ENCODE measurements around the gene SNRPD3. TPM values are rescaled to one million over a fixed set of nuclear protein-coding genes. Genes with fewer than 3 reads are reported as not detected.
"Not testable (repeated sequence)": the region's sequence is repeated elsewhere in the genome, so short reads cannot be mapped to it uniquely, and the experiment has no call there.

Gene SNRPD3
- total RNA-seq, 1 donor = 57.5 TPM

DNA sequence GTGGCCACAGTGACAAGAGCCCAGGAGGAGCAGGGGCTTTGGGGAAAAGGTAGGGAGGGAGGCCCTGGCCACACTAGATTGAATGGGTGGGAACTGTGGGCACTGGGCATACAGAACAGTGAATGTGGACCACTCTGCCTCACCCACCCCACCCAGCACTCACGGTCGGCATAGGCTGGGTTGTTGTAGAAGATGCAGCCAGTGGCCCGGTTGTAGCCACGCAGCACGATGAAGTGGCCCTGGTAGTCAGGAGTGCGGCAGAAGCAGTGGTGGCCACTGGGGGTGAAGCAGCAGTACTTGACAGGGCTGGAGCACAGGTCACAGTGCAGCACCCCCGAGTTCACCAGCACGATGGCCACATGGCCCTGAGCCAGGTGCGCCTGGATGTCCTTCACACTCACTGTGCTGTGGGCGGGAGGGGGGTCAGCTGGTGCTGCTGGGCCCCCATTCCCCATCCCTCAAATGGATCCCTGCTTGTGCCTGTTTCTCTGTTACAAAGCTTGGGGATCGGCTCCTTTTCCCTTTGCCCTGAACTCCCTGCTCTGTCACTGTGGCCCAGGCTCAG is 12.0 kb upstream of the SNRPD3 start:
- H3K4me1 ChIP-seq (ENCODE audit: insufficient read depth, low read length) = peaks cover 7% of the 10 kb centered on the region
- DNase-seq (ENCODE audit: insufficient read length, low spot score, missing footprints) = peak; percentile 45
- H2AFZ ChIP-seq (ENCODE audit: low read length) = no peak overlapping the region
- TF ChIP-seq, protein P1, sequence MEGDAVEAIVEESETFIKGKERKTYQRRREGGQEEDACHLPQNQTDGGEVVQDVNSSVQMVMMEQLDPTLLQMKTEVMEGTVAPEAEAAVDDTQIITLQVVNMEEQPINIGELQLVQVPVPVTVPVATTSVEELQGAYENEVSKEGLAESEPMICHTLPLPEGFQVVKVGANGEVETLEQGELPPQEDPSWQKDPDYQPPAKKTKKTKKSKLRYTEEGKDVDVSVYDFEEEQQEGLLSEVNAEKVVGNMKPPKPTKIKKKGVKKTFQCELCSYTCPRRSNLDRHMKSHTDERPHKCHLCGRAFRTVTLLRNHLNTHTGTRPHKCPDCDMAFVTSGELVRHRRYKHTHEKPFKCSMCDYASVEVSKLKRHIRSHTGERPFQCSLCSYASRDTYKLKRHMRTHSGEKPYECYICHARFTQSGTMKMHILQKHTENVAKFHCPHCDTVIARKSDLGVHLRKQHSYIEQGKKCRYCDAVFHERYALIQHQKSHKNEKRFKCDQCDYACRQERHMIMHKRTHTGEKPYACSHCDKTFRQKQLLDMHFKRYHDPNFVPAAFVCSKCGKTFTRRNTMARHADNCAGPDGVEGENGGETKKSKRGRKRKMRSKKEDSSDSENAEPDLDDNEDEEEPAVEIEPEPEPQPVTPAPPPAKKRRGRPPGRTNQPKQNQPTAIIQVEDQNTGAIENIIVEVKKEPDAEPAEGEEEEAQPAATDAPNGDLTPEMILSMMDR (IDR thresholded peaks at IDR 0.05; ENCODE audit: extremely low read depth, low read depth, low read length) = no peak
- no peak overlapping the region for H3K4me2 ChIP-seq (ENCODE audit: insufficient read depth, low read length)
- H3K36me3 ChIP-seq (ENCODE audit: insufficient read depth, low read length) = peaks cover 61% of the 10 kb centered on the region
- no peaks in the 10 kb centered on the region for H3K27me3 ChIP-seq (ENCODE audit: insufficient read depth, low read length)
- no peaks in the 10 kb centered on the region for H3K9me3 ChIP-seq (ENCODE audit: low read depth, low read length)
- H3K27ac ChIP-seq (ENCODE audit: low read depth, low read length) = no peak overlapping the region
- peaks cover 28% of the 10 kb centered on the region for H4K20me1 ChIP-seq (ENCODE audit: insufficient read depth, low read length)
- H3K4me3 ChIP-seq (ENCODE audit: insufficient read depth, low read length) = no peak overlapping the region
- peaks cover 21% of the 10 kb centered on the region for H3K79me2 ChIP-seq (ENCODE audit: insufficient read depth, low read length)

DNA sequence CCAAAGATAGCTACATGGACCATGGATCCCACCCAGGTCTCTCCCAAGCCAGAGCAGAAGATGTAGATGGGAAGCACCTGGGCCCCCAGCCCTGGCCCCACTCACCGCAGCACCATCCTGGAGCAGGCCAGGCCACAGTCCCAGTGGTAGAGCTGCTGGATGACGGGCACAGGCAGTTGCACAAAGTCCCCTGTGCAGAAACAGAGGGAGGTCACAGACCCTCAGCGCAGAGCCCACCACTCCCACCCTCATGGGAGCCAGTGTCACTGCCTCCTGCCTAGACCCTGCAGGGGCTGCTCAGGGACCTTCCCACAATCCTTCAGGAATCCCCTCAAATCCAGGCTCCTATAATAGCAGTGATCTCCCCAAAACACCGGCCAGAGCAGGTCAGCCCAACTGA is 7.0 kb upstream of the SNRPD3 start:
- Histone ChIP-seq H3K4me3 (ENCODE audit: insufficient read depth, low read length) (no peak overlapping the region), H3K79me2 (ENCODE audit: insufficient read depth, low read length) (peaks cover 71% of the 10 kb centered on the region), H3K36me3 (ENCODE audit: insufficient read depth, low read length) (peaks cover 50% of the 10 kb centered on the region), H3K4me1 (ENCODE audit: insufficient read depth, low read length) (peaks cover 22% of the 10 kb centered on the region), H3K27me3 (ENCODE audit: insufficient read depth, low read length) (no peaks in the 10 kb centered on the region), H3K27ac (ENCODE audit: low read depth, low read length) (no peak overlapping the region), H3K4me2 (ENCODE audit: insufficient read depth, low read length) (no peak overlapping the region), H3K9me3 (ENCODE audit: low read depth, low read length) (no peaks in the 10 kb centered on the region), H4K20me1 (ENCODE audit: insufficient read depth, low read length) (peaks cover 65% of the 10 kb centered on the region), H2AFZ (ENCODE audit: low read length) (no peak overlapping the region)
- DNase-seq (ENCODE audit: insufficient read length, low spot score, missing footprints) = peak; percentile 17
- TF ChIP-seq, protein P1 (IDR thresholded peaks at IDR 0.05; ENCODE audit: extremely low read depth, low read depth, low read length) = no peak

DNA sequence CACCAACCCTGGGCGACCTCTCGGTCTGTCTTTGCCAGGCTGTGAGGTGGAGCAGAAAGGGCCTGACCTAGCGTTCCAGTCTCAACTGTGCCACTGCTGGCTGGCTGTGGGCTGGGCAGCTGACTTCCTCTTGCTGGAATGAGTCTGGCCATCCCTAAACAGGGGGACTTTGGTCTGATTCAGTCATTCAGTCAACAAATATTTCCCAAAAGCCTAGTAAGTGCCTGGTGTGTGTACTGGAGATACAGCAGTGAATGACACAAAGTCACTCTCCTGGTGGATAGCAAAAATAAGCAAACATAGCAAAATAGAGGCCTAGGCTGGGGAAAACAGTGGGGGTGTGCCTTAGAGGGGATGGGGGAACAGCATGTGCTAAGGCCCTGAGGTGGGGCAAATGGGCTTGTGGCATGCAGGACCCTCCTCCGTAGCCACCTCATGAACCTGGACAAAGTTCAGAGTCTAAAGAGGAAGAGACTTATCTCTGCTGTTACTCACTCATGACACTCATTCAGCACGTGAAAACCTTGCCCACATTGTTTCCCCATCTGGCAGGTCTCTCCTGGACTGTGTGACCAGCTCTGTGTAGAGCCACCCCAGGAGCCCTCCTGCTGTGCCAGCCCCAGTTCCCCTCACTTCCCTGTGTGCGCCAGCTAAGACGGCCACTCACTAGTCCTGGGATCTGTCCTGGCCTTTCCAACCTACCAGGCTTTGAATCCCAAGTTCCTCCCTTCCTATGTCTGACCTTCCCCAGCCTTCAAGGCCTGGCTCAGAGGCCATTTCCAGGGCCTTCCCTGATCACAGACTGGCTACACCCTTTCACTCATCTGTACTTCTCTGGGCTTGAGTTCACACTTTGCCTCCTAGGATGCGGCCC is 5.5 kb upstream of the SNRPD3 start:
- peaks cover 39% of the 10 kb centered on the region for H3K36me3 ChIP-seq (ENCODE audit: insufficient read depth, low read length)
- DNase-seq (ENCODE audit: insufficient read length, low spot score, missing footprints) = peak; percentile 74
- H3K4me2 ChIP-seq (ENCODE audit: insufficient read depth, low read length) = no peak overlapping the region
- peaks cover 81% of the 10 kb centered on the region for H3K79me2 ChIP-seq (ENCODE audit: insufficient read depth, low read length)
- H3K4me1 ChIP-seq (ENCODE audit: insufficient read depth, low read length) = peaks cover 19% of the 10 kb centered on the region
- no peak overlapping the region for H2AFZ ChIP-seq (ENCODE audit: low read length)
- no peaks in the 10 kb centered on the region for H3K9me3 ChIP-seq (ENCODE audit: low read depth, low read length)
- no peaks in the 10 kb centered on the region for H3K27me3 ChIP-seq (ENCODE audit: insufficient read depth, low read length)
- TF ChIP-seq, protein P1 (IDR thresholded peaks at IDR 0.05; ENCODE audit: extremely low read depth, low read depth, low read length) = no peak
- peaks cover 61% of the 10 kb centered on the region for H4K20me1 ChIP-seq (ENCODE audit: insufficient read depth, low read length)
- H3K27ac ChIP-seq (ENCODE audit: low read depth, low read length) = peak overlapping the region; percentile 58
- H3K4me3 ChIP-seq (ENCODE audit: insufficient read depth, low read length) = no peak overlapping the region

DNA sequence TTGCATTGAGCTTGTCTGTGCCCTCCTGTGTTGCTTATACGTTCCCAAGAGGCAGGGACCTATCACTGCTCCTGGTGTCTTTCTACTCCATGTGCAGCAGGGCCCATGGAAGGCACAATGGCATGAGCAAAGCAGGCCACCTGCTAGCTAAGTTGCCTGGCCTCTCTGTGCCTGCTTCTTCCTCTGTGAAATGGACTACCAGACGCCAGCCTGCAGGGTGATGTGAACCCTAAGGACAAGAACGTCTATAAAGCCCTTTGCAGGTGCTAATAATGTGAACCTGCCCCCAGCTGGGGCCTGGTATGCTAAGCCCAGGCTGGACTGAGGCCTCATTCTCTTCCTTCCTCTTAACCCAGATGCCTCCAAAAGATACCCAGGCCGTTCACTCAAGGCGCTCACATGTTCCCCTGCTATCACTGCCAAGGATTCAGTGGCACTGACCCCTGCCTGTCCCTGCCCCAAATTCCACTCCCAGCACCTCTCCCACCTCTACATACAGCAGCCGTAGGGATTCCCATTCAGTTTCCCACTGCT is 4.8 kb upstream of the SNRPD3 start:
- no peak for DNase-seq (ENCODE audit: insufficient read length, low spot score, missing footprints)

DNA sequence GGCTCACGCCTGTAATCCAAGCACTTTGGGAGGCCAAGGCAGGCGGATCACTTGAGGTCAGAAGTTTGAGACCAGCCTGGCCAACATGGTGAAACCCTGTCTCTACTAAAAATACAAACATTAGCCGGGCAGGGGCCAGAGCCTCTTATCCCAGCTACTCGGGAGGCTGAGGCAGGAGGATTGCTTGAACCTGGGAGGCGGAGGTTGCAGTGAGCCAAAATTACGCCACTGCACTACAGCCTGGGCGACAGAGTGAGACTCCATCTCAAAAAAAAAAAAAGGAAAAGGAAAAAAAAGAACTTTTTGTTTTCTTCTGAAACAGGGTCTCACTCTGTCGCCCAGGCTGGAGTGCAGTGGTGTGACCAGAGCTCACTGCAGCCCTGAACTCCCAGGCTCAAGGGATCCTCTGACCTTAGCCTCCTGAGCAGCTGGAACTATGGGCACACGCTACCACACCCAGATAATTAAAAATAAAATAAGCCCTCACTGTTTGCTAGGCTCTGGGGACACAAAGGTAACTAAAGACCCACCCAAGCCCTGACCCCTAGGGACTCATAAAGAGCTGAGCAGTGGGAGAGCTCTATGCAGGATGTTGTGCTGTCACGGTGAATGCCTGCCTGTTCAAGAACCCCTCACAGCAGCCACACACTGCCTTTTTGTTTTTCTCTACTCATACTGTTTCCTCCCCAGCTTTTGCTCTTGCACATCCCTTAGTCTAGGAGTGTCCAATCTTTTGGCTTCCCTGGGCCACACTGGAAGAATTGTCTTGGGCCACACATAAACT is 3.1 kb upstream of the SNRPD3 start:
- H3K27ac ChIP-seq (ENCODE audit: low read depth, low read length); H3K4me3 ChIP-seq (ENCODE audit: insufficient read depth, low read length); H3K9me3 ChIP-seq (ENCODE audit: low read depth, low read length); H3K27me3 ChIP-seq (ENCODE audit: insufficient read depth, low read length); H2AFZ ChIP-seq (ENCODE audit: low read length); DNase-seq (ENCODE audit: insufficient read length, low spot score, missing footprints): not testable (repeated sequence)
- Histone ChIP-seq H3K4me2 (ENCODE audit: insufficient read depth, low read length) (peak overlapping the region; percentile 84), H3K79me2 (ENCODE audit: insufficient read depth, low read length) (peaks cover 91% of the 10 kb centered on the region), H4K20me1 (ENCODE audit: insufficient read depth, low read length) (peaks cover 60% of the 10 kb centered on the region), H3K36me3 (ENCODE audit: insufficient read depth, low read length) (peaks cover 27% of the 10 kb centered on the region), H3K4me1 (ENCODE audit: insufficient read depth, low read length) (peaks cover 28% of the 10 kb centered on the region)

More for the DNA sequence above, 4.8 kb upstream of the SNRPD3 start:
- no peak overlapping the region for H3K4me2 ChIP-seq (ENCODE audit: insufficient read depth, low read length)
- peak overlapping the region; percentile 58 for H3K27ac ChIP-seq (ENCODE audit: low read depth, low read length)
- H3K9me3 ChIP-seq (ENCODE audit: low read depth, low read length) = no peaks in the 10 kb centered on the region
- H4K20me1 ChIP-seq (ENCODE audit: insufficient read depth, low read length) = peaks cover 60% of the 10 kb centered on the region
- TF ChIP-seq, protein P1 (IDR thresholded peaks at IDR 0.05; ENCODE audit: extremely low read depth, low read depth, low read length) = no peak
- no peaks in the 10 kb centered on the region for H3K27me3 ChIP-seq (ENCODE audit: insufficient read depth, low read length)
- H3K4me3 ChIP-seq (ENCODE audit: insufficient read depth, low read length) = no peak overlapping the region
- peaks cover 39% of the 10 kb centered on the region for H3K36me3 ChIP-seq (ENCODE audit: insufficient read depth, low read length)
- no peak overlapping the region for H2AFZ ChIP-seq (ENCODE audit: low read length)
- peaks cover 17% of the 10 kb centered on the region for H3K4me1 ChIP-seq (ENCODE audit: insufficient read depth, low read length)
- peaks cover 83% of the 10 kb centered on the region for H3K79me2 ChIP-seq (ENCODE audit: insufficient read depth, low read length)
